ENCODE results near the gene ELF3.

DNA sequence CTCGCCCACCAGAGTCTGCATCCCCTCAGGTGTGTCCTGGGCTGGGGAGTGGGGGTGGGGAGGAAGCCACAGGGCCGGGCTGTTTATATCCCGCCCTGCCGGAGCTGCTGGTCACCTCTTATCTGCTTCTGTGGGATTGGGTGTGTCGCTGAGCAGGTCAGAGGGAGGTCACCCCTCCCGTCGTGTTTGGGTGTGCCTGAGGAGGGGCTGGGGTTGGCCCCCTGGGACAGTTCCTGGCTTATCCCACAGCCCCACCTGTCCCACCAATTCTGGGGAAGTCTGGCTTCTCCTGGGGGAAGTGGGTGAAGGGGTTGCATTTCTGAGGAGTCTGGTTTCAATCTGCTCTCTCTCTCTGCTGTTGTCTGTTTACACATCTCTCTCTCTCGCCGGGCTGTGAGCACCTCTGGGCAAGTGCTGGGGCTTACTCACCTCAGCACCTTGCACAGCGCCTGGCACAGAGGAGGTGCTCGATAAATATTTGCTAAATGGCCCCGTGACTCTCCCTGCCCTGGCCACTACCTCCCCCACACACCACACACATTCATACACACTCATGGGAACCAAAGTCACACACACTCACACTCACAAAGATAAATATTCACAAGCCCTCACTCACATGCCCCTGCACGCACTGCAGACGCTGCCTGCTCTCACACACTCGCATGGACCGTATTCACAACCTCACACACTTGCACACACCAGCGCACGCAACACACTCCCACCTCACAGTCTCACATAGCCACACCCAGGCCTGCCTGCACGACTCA, 8.3 kb downstream of the ELF3 start:
- TF ChIP-seq, protein P1, sequence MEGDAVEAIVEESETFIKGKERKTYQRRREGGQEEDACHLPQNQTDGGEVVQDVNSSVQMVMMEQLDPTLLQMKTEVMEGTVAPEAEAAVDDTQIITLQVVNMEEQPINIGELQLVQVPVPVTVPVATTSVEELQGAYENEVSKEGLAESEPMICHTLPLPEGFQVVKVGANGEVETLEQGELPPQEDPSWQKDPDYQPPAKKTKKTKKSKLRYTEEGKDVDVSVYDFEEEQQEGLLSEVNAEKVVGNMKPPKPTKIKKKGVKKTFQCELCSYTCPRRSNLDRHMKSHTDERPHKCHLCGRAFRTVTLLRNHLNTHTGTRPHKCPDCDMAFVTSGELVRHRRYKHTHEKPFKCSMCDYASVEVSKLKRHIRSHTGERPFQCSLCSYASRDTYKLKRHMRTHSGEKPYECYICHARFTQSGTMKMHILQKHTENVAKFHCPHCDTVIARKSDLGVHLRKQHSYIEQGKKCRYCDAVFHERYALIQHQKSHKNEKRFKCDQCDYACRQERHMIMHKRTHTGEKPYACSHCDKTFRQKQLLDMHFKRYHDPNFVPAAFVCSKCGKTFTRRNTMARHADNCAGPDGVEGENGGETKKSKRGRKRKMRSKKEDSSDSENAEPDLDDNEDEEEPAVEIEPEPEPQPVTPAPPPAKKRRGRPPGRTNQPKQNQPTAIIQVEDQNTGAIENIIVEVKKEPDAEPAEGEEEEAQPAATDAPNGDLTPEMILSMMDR (conservative IDR thresholded peaks at IDR 0.05; ENCODE audit: low read length), result no peak
- TF ChIP-seq EZH2phosphoT487 (IDR thresholded peaks at IDR 0.05; ENCODE audit: borderline replicate concordance, low read depth, low read length), result no peak
